ENCODE results near the gene LSM14A. TPM values are rescaled to one million over a fixed set of nuclear protein-coding genes. Genes with fewer than 3 reads are reported as not detected.
A peak's percentile ranks its signal among the peaks of the same experiment; 100 is the strongest.

LSM14A gene
- total RNA-seq: 100 to 1,000 TPM; 145 to 189 TPM

DNA sequence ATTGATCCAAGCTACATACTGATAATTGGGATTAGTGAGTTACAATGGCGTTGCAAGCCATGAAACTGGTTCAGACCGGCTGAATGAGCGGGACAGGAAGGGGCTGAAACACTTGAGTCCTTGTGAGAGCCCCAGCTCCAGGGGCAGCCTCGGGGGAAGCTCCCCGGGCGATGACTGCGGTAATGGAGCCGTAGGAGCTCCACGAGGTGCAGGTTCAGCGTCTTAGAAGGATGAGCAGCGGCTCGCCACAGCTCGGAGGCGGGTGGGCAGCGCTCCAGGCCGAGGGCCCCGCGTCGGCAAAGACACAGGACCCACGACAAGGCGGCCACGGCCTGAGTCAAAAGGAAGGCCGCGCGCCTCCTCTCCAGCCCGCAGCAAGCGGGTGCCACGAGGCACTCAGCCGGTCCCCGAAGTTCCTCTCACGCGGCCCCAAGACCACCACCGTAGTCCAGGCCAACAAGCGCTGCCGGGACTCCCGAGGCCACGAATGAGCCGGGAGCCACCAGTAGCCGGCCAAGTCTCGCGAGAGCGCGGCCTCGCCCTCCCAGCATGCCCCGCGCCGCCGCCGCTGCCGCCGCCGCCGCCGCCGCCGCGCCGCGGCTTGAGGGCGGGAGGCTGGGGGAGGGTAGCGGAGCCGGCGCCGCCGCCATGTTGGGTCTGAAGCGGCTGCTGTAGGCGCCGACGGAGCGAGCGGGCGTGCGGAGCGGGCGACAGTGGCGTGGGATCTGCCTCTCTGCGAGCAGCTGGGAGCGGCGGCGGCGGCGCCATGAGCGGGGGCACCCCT is at the start of gene LSM14A:
LSM14A (plus strand) TSS at position 628 of the 784 bp plus-strand sequence; CDS start at position 767, 139 bp downstream.
- Histone ChIP-seq H3K27ac (peak within 1 kb of the TSS; percentile 99), H3K36me3 (no peaks in the 10 kb centered on the region), H3K27me3 (replicated peaks; ENCODE audit: insufficient read depth) (no peaks in the 10 kb centered on the region), H3K9me3 (no peaks in the 10 kb centered on the region), H3K4me3 (peak within 1 kb of the TSS; percentile 89 to 96), H3K4me1 (replicated peaks) (peaks cover 4% of the 10 kb centered on the region)
- intact Hi-C loops (cut with DNase I): loop anchor here (10.0 kb wide), 1 partner anchor 83 kb away; the partner anchor contains the start of gene GARRE1
- peak; percentile 89 for DNase-seq (ENCODE audit: low spot score)
- TF ChIP-seq POLR2A (IDR thresholded peaks at IDR 0.05): peak; percentile 55
- TF ChIP-seq POLR2AphosphoS5 (IDR thresholded peaks at IDR 0.05): peak; percentile 21
- TF ChIP-seq, protein P1, sequence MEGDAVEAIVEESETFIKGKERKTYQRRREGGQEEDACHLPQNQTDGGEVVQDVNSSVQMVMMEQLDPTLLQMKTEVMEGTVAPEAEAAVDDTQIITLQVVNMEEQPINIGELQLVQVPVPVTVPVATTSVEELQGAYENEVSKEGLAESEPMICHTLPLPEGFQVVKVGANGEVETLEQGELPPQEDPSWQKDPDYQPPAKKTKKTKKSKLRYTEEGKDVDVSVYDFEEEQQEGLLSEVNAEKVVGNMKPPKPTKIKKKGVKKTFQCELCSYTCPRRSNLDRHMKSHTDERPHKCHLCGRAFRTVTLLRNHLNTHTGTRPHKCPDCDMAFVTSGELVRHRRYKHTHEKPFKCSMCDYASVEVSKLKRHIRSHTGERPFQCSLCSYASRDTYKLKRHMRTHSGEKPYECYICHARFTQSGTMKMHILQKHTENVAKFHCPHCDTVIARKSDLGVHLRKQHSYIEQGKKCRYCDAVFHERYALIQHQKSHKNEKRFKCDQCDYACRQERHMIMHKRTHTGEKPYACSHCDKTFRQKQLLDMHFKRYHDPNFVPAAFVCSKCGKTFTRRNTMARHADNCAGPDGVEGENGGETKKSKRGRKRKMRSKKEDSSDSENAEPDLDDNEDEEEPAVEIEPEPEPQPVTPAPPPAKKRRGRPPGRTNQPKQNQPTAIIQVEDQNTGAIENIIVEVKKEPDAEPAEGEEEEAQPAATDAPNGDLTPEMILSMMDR (IDR thresholded peaks at IDR 0.05): peak in 1 of 4 experiments; percentile 21
- WGBS: 0% methylated on average over 45 of the region's 83 CpGs

- intact Hi-C loops (cut with DNase I): no loop called here
- TF ChIP-seq POLR2A (IDR thresholded peaks at IDR 0.05): no peak
- no peak for TF ChIP-seq POLR2AphosphoS5 (IDR thresholded peaks at IDR 0.05)
- TF ChIP-seq, protein P1 (IDR thresholded peaks at IDR 0.05): no peak
- no peak overlapping the region for H3K4me3 ChIP-seq
- no peaks in the 10 kb centered on the region for H3K36me3 ChIP-seq
- no peaks in the 10 kb centered on the region for H3K27me3 ChIP-seq (replicated peaks; ENCODE audit: insufficient read depth)
- WGBS: 0% methylated on average over 1 of the region's 1 CpG
- H3K4me1 ChIP-seq (replicated peaks): no peaks in the 10 kb centered on the region
- DNase-seq (ENCODE audit: low spot score): no peak
- H3K9me3 ChIP-seq: no peaks in the 10 kb centered on the region
- H3K27ac ChIP-seq: no peak overlapping the region
These were observed 47.5 kb upstream of the LSM14A start for GRCh38 chr19:34124828-34125227.

DNA sequence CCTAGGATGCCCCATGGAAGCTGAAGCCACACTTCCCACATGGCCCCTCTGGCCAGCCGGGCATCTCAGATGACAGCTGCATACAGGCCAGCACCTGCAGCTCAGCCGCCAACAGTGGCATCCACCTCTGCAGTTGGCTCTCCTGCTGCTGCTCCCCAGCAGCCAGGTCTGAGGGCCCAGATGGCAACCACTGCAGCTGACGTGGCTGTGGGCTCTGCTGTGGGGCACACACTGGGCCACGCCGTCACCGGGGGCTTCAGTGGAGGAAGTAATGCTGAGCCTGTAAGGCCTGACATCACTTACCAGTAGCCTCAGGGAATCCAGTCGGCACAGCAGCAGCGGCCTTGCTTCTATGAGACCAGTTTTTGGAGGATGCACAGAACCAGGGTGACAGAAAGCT is 45.3 kb upstream of the LSM14A start:
- H3K4me1 ChIP-seq (replicated peaks): no peaks in the 10 kb centered on the region
- WGBS: 75% methylated on average over 8 of the region's 8 CpGs
- TF ChIP-seq POLR2AphosphoS5 (IDR thresholded peaks at IDR 0.05) (no peak), POLR2A (IDR thresholded peaks at IDR 0.05) (no peak)
- TF ChIP-seq, protein P1 (IDR thresholded peaks at IDR 0.05): no peak
- no peak for DNase-seq (ENCODE audit: low spot score)
- H3K4me3 ChIP-seq: no peak overlapping the region
- H3K27me3 ChIP-seq (replicated peaks; ENCODE audit: insufficient read depth): no peaks in the 10 kb centered on the region
- no peaks in the 10 kb centered on the region for H3K36me3 ChIP-seq
- no peaks in the 10 kb centered on the region for H3K9me3 ChIP-seq
- H3K27ac ChIP-seq: no peak overlapping the region
- intact Hi-C loops (cut with DNase I): no loop called here

DNA sequence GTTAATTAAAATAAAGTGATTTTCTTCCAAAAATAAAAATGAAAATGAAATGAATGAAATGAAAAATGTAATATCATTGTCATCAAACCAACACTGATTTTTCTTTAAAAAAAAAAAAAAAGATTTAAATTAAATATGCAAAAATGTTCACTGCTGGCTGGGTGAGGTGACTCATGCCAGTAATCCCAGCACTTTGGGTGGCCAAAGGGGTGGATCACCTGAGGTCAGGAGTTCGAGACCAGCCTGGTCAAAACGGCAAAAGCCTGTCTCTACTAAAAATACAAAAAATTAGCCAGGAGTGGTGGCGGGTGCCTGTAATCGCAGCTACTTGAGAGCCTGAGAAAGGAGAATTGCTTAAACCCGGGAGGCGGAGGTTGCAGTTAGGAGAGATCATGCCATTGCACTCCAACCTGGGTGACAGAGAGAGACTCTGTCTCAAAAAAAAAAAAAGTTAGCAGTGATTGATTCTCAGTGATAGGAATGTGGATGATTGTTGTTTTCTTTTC is 44.6 kb upstream of the LSM14A start:
- H3K36me3 ChIP-seq: no peaks in the 10 kb centered on the region
- H3K27me3 ChIP-seq (replicated peaks; ENCODE audit: insufficient read depth): no peaks in the 10 kb centered on the region
- 86% methylated on average over 6 of the region's 6 CpGs for WGBS
- no peak overlapping the region for H3K27ac ChIP-seq
- DNase-seq (ENCODE audit: low spot score): no peak
- intact Hi-C loops (cut with DNase I): no loop called here
- H3K4me1 ChIP-seq (replicated peaks): no peaks in the 10 kb centered on the region
- no peaks in the 10 kb centered on the region for H3K9me3 ChIP-seq
- H3K4me3 ChIP-seq: no peak overlapping the region
- TF ChIP-seq POLR2A (IDR thresholded peaks at IDR 0.05): no peak

DNA sequence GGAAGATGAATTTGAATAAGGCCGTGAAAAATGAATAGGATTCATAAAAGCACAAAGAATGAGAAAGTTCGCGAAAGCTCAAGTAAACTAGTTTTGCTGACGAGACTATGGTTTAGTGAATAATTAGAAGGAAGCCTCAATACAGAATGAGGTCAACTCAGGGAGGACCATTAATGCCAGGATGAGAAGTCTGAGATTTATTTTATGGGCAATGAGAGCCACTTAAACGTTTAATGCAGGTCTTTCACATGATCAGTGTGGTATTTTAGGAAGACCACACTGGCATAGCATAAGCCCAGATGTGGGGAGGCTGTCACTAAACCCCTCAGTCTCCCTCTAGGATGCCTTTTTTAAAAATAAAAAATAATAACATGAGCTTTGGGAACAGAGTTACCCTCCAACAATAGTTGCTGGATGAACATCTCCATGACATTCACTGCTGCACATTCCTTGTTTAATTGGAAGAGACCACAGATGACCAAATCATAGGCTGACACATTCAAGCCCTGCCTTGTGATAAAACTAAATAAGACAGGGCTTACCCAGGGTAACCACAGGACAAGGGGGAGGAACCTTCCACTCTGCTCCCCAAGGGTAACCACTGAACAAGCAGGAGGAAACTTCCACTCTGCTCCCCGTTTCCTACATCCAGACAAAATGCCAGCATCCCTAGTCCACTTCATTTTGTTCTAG is 43.6 kb upstream of the LSM14A start:
- Histone ChIP-seq H3K9me3 (no peaks in the 10 kb centered on the region), H3K27ac (no peak overlapping the region), H3K4me3 (no peak overlapping the region), H3K36me3 (no peaks in the 10 kb centered on the region), H3K27me3 (replicated peaks; ENCODE audit: insufficient read depth) (no peaks in the 10 kb centered on the region), H3K4me1 (replicated peaks) (no peaks in the 10 kb centered on the region)
- intact Hi-C loops (cut with DNase I): no loop called here
- 36% methylated on average over 6 of the region's 6 CpGs for WGBS
- TF ChIP-seq, protein P1 (IDR thresholded peaks at IDR 0.05): no peak
- DNase-seq (ENCODE audit: low spot score): no peak

All from prostate gland (tissue), 2 donors.